ENCODE measurements around the gene TELO2.

DNA sequence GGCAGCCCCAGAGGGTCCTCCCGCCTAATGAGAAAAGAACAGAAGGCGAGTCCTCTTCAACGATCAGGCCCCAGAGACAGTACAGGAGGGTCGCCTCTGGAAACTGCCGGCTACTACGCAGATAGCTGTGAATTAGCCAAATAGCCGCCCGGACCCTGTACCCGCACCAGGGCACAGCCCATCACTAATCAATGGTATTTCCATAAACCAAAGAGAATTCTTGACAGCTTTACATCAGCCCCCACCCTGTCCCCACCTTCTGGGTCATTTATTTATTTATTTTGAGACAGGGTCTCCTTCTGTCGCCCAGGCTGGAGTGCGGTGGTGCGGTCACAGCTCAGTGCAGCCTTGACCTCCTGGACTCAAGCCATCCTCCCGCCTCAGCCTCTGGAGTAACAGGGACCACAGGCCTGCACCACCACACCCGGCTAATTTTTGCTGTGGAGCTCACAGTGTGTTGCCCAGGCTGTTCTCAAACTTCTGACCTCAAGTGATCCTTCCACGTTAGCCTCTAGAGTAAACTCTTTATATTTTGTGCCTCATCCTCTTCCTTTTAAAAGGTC, 17.5 kb upstream of the TELO2 start:
- TF ChIP-seq, protein P1, sequence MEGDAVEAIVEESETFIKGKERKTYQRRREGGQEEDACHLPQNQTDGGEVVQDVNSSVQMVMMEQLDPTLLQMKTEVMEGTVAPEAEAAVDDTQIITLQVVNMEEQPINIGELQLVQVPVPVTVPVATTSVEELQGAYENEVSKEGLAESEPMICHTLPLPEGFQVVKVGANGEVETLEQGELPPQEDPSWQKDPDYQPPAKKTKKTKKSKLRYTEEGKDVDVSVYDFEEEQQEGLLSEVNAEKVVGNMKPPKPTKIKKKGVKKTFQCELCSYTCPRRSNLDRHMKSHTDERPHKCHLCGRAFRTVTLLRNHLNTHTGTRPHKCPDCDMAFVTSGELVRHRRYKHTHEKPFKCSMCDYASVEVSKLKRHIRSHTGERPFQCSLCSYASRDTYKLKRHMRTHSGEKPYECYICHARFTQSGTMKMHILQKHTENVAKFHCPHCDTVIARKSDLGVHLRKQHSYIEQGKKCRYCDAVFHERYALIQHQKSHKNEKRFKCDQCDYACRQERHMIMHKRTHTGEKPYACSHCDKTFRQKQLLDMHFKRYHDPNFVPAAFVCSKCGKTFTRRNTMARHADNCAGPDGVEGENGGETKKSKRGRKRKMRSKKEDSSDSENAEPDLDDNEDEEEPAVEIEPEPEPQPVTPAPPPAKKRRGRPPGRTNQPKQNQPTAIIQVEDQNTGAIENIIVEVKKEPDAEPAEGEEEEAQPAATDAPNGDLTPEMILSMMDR (IDR thresholded peaks at IDR 0.05; ENCODE audit: low read depth, low read length): no peak
- no peak for TF ChIP-seq EZH2phosphoT487 (IDR thresholded peaks at IDR 0.05; ENCODE audit: low read depth)
